ENCODE measurements around the gene EXOC2.

The EXOC2 gene

DNA sequence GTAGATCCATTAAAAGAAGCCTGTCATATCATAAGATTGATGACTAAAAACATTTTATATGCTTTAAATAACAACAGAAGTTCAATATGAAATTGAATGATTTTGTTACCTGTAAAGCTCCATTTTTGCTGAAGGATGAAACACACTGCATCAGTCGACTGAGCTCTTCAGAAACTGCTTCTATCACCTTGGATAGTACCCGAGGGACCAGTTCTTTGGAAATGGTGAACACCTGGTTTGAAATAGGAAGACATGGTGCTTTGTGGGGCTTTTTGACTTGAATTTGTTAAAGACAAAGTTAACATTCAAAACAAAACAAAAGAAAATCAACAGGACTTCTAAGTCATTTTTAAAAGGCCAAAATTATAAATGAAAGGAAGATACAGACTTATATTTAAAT is 195.7 kb downstream of the EXOC2 start:
- no peak for DNase-seq
- Mint-ChIP-seq H3K27me3 (ENCODE audit: low read depth, poor library complexity) (no peaks in the 10 kb centered on the region), H3K4me1 (peaks cover 8% of the 10 kb centered on the region), H3K27ac (no peak overlapping the region), H3K9me3 (peaks cover 7% of the 10 kb centered on the region), H3K36me3 (ENCODE audit: low read depth) (peaks cover 43% of the 10 kb centered on the region), H3K4me3 (no peak overlapping the region)
- TF ChIP-seq, protein P1, sequence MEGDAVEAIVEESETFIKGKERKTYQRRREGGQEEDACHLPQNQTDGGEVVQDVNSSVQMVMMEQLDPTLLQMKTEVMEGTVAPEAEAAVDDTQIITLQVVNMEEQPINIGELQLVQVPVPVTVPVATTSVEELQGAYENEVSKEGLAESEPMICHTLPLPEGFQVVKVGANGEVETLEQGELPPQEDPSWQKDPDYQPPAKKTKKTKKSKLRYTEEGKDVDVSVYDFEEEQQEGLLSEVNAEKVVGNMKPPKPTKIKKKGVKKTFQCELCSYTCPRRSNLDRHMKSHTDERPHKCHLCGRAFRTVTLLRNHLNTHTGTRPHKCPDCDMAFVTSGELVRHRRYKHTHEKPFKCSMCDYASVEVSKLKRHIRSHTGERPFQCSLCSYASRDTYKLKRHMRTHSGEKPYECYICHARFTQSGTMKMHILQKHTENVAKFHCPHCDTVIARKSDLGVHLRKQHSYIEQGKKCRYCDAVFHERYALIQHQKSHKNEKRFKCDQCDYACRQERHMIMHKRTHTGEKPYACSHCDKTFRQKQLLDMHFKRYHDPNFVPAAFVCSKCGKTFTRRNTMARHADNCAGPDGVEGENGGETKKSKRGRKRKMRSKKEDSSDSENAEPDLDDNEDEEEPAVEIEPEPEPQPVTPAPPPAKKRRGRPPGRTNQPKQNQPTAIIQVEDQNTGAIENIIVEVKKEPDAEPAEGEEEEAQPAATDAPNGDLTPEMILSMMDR (IDR thresholded peaks at IDR 0.05) = no peak

DNA sequence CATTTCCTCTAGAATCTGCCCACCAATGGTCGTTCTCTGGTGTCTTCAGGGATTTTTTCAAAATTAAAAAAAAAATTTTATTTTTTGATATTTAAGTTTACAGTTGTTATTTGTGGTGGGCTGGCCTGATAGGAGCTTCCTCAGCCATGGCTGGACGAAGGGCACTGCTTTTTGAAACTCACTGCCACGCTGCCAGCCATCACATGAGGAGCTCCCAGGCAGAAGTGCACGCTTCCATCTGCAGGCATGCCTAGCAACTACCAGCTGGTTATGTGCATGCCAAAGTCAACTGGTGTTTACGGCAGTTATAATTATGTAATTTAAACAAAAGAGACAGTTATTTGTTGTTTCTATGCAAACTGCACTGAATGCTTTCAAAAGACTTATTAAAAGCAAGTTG is 196.3 kb downstream of the EXOC2 start:
- TF ChIP-seq, protein P1 (IDR thresholded peaks at IDR 0.05) = no peak
- peaks cover 49% of the 10 kb centered on the region for H3K36me3 Mint-ChIP-seq (ENCODE audit: low read depth)

DNA sequence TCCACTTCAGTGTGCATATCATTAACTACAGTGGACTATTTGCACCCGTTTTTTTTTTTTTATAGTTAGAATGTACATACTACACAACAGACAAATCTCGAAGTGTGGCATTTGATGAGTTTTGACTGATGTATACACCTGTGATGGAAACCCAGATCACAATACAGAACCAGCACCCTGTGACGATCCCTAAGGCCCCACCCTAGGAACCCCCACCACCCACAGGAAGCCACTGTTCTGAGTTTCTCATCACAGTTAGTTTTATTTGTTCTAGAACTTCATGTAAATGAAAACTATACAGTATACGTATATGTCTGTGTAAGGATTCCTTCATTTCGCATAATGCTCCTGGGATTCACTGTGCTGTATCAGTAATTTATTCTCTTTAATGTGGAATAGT is 198.5 kb downstream of the EXOC2 start:
- H3K27ac Mint-ChIP-seq = no peak overlapping the region
- H3K4me1 Mint-ChIP-seq = no peaks in the 10 kb centered on the region
- H3K36me3 Mint-ChIP-seq (ENCODE audit: low read depth) = peaks cover 49% of the 10 kb centered on the region
- peaks cover 13% of the 10 kb centered on the region for H3K9me3 Mint-ChIP-seq
- TF ChIP-seq, protein P1 (IDR thresholded peaks at IDR 0.05) = no peak
- no peak overlapping the region for H3K4me3 Mint-ChIP-seq
- H3K27me3 Mint-ChIP-seq (ENCODE audit: low read depth, poor library complexity) = no peaks in the 10 kb centered on the region
- no peak for DNase-seq

More for the DNA sequence above, 196.3 kb downstream of the EXOC2 start:
- Mint-ChIP-seq H3K4me3 (no peak overlapping the region), H3K9me3 (peaks cover 13% of the 10 kb centered on the region), H3K27me3 (ENCODE audit: low read depth, poor library complexity) (no peaks in the 10 kb centered on the region), H3K27ac (no peak overlapping the region), H3K4me1 (peaks cover 2% of the 10 kb centered on the region)
- no peak for DNase-seq

DNA sequence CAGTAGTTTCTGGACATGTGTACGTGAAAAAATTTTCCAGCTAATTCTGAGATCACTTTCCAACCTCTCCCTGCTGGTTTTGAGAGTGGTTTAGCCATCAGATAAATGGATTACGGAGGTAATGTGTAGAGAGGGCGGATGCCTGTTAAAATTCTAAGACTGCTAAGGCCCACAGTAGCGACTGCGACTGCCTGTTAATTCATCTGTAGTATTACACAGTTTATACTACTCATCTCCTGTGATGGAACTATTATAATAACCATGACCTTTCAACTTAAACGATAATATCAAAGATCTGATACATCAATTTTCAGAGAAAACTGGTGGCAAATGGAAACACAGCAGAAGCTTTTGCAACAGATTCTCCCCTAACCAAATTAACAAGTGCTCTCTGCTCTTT is 199.1 kb downstream of the EXOC2 start:
- no peak for DNase-seq
- peaks cover 13% of the 10 kb centered on the region for H3K9me3 Mint-ChIP-seq
- peaks cover 49% of the 10 kb centered on the region for H3K36me3 Mint-ChIP-seq (ENCODE audit: low read depth)
- no peak overlapping the region for H3K27ac Mint-ChIP-seq
- H3K4me3 Mint-ChIP-seq = no peak overlapping the region
- no peaks in the 10 kb centered on the region for H3K4me1 Mint-ChIP-seq
- no peaks in the 10 kb centered on the region for H3K27me3 Mint-ChIP-seq (ENCODE audit: low read depth, poor library complexity)
- TF ChIP-seq, protein P1 (IDR thresholded peaks at IDR 0.05) = no peak

DNA sequence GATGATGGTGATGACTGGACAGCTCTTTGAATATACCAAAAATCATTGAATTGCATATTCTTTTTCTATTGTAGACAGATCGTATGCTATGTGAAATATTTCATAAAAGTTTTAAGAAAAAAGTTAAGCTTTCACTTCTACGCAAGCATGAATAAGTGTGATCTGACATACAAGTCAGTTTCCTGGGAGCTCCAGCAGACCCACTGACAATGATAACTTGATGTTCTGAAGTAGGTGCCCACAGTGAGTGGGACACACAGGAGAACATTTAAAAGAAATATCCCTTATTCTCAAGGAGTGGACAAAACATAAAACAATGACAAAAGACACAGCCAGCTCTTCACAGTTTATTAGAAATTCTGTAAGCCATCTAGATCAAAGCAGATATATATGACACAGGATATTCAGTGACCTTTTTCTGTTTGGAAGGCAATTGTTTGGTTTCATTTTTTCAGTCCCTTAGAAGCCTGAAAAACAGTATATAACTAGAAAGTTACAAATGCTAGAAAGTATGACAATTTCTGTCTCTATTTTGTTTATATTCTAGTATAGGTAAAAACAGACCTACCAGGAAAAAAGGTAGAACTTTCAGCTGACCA is 200.0 kb downstream of the EXOC2 start:
- peaks cover 44% of the 10 kb centered on the region for H3K36me3 Mint-ChIP-seq (ENCODE audit: low read depth)
- H3K27me3 Mint-ChIP-seq (ENCODE audit: low read depth, poor library complexity) = no peaks in the 10 kb centered on the region
- H3K9me3 Mint-ChIP-seq = peaks cover 13% of the 10 kb centered on the region
- no peak overlapping the region for H3K27ac Mint-ChIP-seq
- DNase-seq = no peak
- no peak overlapping the region for H3K4me3 Mint-ChIP-seq
- TF ChIP-seq, protein P1 (IDR thresholded peaks at IDR 0.05) = no peak
- H3K4me1 Mint-ChIP-seq = no peaks in the 10 kb centered on the region

DNA sequence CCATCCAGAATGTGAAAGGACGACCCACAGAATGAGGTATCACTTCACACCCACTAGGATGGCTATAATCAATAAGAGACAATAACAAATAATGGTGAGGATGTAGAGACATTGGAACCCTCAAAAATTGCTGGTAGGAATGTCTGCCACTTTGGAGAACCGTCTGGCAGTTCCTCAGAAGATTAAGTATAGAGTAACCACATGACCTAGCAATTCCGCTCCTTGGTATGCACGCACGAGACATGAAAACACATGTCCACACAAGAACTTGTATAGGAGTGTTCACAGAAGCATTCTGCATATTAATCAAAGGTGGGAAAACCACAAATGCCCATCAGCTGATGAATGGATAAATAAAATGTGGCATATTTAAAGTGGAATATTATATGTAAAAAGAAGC is 200.8 kb downstream of the EXOC2 start:
- H3K27me3 Mint-ChIP-seq (ENCODE audit: low read depth, poor library complexity) = no peaks in the 10 kb centered on the region
- H3K27ac Mint-ChIP-seq = no peak overlapping the region
- H3K4me3 Mint-ChIP-seq = no peak overlapping the region
- H3K9me3 Mint-ChIP-seq = peaks cover 13% of the 10 kb centered on the region
- DNase-seq = no peak
- no peaks in the 10 kb centered on the region for H3K4me1 Mint-ChIP-seq
- TF ChIP-seq, protein P1 (IDR thresholded peaks at IDR 0.05) = no peak
- peaks cover 44% of the 10 kb centered on the region for H3K36me3 Mint-ChIP-seq (ENCODE audit: low read depth)
